AML-193 (cell line): ENCODE measurements around the gene SLC5A10.
"Not testable (repeated sequence)": the region's sequence is repeated elsewhere in the genome, so short reads cannot be mapped to it uniquely, and the experiment has no call there.

Experiments used
- DNase-seq, 2 experiments: peaks; one replicate each; lab custom pipeline; 2025; lab: John Stamatoyannopoulos, UW

The SLC5A10 gene

DNA sequence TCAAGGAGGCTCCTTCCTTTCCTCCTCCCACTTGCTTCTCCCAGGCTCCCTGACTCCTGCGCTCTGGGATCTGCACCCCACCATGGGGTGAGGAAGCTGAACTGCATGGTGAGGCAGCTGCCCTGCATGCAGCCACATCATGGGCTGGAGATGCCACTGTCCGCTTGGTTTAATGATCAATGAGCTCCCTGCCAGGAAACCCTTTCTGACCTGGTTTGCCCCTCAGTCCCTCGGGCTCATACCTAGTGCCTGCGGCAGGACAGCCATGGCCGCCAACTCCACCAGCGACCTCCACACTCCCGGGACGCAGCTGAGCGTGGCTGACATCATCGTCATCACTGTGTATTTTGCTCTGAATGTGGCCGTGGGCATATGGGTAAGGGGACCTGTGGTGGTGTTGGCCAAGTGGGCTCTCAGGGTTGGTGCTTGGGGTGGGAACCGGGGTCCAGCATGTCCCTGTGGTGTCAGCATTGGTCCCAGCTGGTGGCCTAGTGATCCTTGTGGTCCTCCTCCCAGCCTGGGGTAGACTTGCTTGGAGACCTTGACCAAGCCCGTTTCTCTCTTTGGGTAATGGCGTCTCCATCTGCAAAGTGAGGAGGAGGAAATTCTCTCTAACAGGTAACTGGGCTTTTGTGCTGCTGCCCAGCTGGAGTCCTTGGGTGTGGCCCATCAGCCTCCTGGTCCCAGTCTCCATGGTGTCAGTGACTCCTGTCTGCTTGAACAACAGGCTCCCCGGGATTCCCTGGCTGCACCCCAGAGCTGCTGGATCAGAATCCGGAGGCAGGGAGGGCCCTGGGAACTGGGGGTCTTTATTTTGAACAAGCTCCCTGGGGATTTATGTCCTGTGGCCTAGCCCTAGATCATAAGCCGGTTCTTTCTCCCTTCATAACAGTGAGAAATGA is at the start of gene SLC5A10:
SLC5A10 (plus strand) TSS at position 225 of the 902 bp plus-strand sequence; CDS start at position 266, 41 bp downstream.
- no peak for DNase-seq

GRCh38 chr17:18904482-18904881 is 47.5 kb upstream of the SLC5A10 start:
- no peak for DNase-seq

GRCh38 chr17:18905226-18905625 is 46.7 kb upstream of the SLC5A10 start:
- no peak for DNase-seq

DNA sequence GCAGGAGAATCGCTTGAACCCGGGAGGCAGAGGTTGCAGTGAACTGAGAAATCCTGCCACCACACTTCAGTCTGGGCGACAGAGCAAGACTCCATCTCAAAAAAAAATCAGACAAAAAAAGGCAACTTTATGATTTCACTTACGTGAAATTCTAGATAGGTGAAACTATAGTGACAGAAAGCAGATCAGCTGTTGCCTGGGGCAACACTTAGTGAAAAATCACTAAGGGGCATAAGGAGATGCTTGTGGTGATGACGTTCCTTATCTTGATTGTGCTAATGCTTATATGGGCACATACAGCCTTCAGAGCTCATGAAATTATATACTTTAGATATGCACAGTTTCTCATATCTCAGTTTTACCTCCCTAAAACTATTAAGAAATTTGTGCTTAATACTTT is 41.6 kb upstream of the SLC5A10 start:
- no peak for DNase-seq

- no peak for DNase-seq
Observed at GRCh38 chr17:18910881-18911280, 41.1 kb upstream of the SLC5A10 start.

DNA sequence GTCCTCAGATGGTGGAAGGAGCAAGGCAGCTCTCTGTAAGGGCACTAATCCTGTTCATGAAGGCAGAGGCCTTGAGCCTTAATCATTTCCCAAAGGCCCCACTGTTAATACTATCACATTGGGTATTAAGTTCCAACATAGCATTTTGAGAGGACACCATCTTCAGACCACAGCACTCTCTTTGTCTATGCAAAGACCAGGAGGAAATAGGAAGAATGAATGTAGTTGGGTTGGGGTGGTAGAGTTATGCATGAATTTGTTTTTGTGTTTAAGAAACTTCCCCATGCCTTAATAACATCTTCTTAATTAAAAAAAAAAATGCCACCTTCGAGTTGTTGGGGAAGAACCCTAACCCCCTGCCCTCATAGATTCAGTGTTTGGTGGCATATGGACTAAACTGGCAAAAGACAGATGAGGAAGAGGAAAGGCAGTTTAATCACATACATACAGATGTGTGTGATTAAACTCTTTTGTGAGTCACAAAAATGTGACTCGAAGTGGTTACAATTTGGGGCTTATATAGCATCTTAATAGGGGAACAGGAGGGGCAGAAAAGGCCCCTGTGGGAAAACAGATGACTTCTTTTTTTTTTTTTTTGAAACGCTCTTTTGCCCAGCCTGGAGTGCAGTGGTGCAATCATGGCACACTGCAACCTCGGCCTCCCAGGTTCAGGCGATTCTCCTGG is 35.0 kb upstream of the SLC5A10 start:
- no peak for DNase-seq

GRCh38 chr17:18917506-18918032 is 34.4 kb upstream of the SLC5A10 start:
- DNase-seq: no peak

DNA sequence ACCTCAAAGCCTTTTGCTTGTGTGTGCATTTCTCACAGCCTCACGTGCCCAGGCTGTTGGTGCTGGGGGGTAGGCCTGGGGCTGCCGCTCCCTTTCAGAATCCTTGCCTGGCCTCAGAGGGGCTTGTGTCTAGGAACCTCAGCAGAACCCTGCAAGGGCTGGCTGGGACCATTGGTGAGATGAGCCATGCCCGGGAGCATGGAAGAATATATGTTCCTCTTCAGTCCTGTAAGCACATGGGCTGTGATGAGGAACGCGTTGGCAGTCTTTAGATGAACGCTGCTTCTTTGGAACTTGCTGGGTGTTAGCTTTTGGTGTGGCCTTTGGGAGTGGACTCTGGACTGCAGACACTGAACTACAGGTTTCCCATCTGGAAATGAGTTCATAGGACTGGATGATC is 32.0 kb upstream of the SLC5A10 start:
- DNase-seq: no peak

- DNase-seq: no peak
Observed at GRCh38 chr17:18920911-18921441, 31.0 kb upstream of the SLC5A10 start.

GRCh38 chr17:18921485-18921884 is 30.5 kb upstream of the SLC5A10 start:
- DNase-seq: no peak

- peak in 1 of 2 experiments; percentile 0 for DNase-seq
Observed at GRCh38 chr17:18921912-18922451, 30.0 kb upstream of the SLC5A10 start.

GRCh38 chr17:18922596-18922995 is 29.4 kb upstream of the SLC5A10 start:
- not testable (repeated sequence) for DNase-seq

- no peak for DNase-seq
Observed at GRCh38 chr17:18925187-18925586, 26.8 kb upstream of the SLC5A10 start.

- DNase-seq: no peak
Observed at GRCh38 chr17:18928628-18929125, 23.3 kb upstream of the SLC5A10 start.

DNA sequence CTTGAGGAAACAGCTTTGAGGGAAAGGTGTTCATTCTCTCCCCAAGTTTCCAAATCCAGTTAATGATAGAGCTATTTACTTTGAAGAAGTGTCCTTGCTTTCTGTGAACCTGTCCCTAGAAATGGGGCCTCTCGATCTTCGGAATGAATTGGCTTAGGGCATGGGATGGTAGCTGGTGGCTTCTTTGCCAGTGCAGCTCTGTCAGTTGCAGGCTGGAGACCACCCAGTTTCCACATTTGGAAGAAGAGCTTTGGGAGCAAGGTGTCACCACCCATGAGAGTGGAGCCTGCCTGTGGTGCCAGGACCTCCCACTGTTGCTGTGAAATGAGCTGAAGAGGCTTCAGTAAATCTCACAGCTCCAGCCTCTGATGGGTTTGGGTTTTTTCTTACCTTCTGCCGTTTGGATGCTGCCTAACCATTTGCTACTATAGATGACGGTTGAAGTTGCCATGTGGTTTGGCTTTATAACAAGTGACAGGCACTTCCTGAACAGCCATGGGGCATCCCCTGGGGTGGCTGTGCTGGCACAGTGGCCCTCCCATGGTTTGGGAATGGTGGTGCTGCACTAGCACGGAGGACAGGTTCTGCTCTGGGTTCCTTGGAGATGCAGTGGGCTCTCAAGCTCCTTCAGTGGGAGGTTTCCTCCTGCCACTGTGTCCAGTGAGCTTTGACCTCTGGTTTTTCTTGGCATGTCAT is 19.5 kb upstream of the SLC5A10 start:
- no peak for DNase-seq

DNA sequence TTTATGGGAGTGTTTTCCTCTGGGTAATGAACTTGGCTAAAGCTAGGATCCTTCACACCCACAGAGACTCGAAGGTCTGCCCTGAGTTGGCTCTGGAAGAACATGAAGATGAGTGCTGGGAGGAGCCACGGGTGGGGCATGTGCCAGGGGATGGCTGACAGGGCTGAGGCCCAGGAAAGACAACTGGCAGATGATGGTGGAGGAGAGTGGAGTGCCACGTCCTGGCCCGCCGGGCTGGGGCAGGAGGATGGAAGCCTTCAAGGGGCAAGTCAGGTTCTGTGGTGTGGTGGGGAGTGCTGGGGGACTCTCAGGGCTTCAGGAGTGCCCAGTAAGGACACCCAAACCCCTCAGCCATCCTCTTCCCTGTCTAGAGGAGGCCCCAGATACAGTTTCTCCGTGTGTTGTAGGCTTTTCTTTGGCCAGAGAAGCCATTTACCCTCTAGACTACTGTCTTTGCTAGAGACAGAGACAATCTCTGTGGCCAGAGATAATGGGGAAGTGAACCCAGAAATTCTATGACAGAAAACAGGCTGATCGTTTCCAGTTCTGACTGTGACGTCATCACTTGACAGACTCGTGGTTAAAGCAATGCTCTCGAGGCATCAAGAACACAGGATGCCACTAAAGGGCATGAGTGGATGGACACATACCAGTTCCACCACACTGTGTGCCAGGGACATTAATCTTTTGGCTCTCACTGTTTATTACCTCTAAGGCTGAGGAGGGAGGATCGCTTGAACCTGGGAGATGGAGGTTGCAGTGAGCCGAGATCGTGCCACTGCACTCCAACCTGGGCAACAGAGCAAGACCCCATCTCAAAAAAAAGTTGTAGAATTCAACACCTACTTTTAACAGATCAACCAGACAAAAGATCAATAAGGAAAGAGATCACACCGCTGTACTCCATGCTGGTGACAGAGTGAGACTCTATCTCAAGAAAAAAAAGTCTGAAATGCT is 18.6 kb upstream of the SLC5A10 start:
- DNase-seq: peak in 1 of 2 experiments; percentile 1

DNA sequence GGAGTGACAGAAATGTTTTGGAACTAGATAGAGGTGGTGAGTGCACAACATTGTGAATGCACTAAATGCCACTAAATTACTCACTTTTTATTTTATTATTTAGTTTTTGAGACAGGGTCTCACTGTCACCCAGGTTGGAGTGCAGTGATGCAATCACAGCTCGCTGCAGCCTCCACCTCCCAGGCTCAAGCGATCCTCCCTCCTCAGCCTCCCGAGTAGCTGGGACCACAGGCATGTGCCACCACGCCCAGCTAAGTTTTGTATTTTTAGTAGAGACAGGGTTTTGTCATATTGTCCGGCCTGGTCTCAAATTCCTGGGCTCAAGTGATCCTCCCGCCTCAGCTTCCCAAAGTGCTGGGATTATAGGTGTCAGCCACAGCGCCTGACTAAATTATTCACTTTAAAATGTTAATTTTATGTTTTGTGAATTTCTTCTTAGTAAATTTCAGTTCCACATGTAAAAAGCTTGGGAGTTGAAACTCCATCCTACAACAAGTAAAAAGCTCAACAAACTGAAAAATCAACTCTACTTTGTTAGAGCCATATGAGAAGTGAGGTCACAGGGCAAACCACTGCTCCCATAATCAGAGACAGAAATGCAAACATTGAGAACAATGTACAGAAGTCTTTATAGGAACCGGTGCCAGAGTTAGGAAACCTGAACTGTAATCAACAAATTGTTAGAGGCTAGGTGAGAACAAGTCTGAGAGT is 13.8 kb upstream of the SLC5A10 start:
- no peak for DNase-seq

DNA sequence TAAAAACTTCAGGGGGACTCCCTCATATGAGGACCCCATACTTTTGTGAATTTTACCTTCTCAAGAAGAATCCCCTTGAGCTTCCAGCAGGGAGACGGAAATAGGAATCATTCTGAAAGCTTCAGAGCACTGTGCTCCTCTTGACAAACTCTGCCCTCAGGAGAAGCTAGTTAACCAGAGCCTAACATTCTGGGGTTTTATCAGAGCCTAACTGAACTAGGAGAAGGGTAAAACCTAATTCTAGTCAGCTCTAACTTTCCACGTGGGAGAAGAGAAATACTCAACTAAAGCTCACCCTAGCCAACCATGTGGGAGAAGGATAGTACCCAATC is 13.3 kb upstream of the SLC5A10 start:
- DNase-seq: no peak

- no peak for DNase-seq
Observed at GRCh38 chr17:18944646-18945045, 7.3 kb upstream of the SLC5A10 start.

GRCh38 chr17:18946536-18946935 is 5.4 kb upstream of the SLC5A10 start:
- no peak for DNase-seq
